OCI-LY1 (cell line): ENCODE measurements around the gene CFAP77.

Source experiments
- H2AFZ ChIP-seq: fragments of 200-600 bp; sonication (generic), shearing (Covaris generic); 2 replicates; pipeline ENCODE4 v1.6.0; 2014; ENCODE audit warnings: antibody characterized with exemption, mild to moderate bottlenecking, low read length
- H3F3A ChIP-seq: fragments of 200-600 bp; sonication (generic), shearing (Covaris generic); 2 replicates; pipeline ENCODE4 v1.6.0; 2014; ENCODE audit warnings: mild to moderate bottlenecking, antibody characterized with exemption, low read length, moderate library complexity; ENCODE audit not compliant: insufficient read depth
- H3K27ac ChIP-seq: fragments of 200-600 bp; sonication (generic); 2 replicates; pipeline ENCODE4 v1.5.1; 2014; ENCODE audit warnings: low read length, mixed run types, mild to moderate bottlenecking, low read depth; ENCODE audit not compliant: poor library complexity, severe bottlenecking
- H3K27me3 ChIP-seq: fragments of 200-600 bp; sonication (generic); 2 replicates; pipeline ENCODE4 v1.6.0; 2014; ENCODE audit warnings: antibody characterized with exemption, mild to moderate bottlenecking, low read length, moderate library complexity; ENCODE audit not compliant: insufficient read depth
- H3K36me3 ChIP-seq: fragments of 200-600 bp; sonication (generic); 2 replicates; pipeline ENCODE4 v1.6.1; 2014; ENCODE audit warnings: mild to moderate bottlenecking, antibody characterized with exemption, low read length, moderate library complexity, mixed read lengths; ENCODE audit not compliant: insufficient read depth
- H3K4me1 ChIP-seq: fragments of 200-600 bp; sonication (generic); 2 replicates; pipeline ENCODE4 v1.5.1; 2014; ENCODE audit warnings: mild to moderate bottlenecking, low read length, moderate library complexity; ENCODE audit not compliant: insufficient read depth, severe bottlenecking
- H3K4me2 ChIP-seq: fragments of 200-600 bp; sonication (generic), shearing (Covaris generic); 2 replicates; pipeline ENCODE4 v1.6.1; 2014; ENCODE audit warnings: low read length
- H3K4me3 ChIP-seq: fragments of 200-600 bp; sonication (generic); 2 replicates; pipeline ENCODE4 v1.5.1; 2014; ENCODE audit warnings: low read length, low read depth, mild to moderate bottlenecking, mixed read lengths; ENCODE audit not compliant: poor library complexity, severe bottlenecking
- H3K79me2 ChIP-seq: fragments of 200-600 bp; shearing (Covaris generic); 2 replicates; pipeline ENCODE4 v1.6.1; 2016; ENCODE audit warnings: mixed run types, low read length, mixed read lengths; ENCODE audit not compliant: insufficient read depth
- H3K9ac ChIP-seq: fragments of 200-600 bp; sonication (generic), shearing (Covaris generic); 2 replicates; pipeline ENCODE4 v1.6.1; 2014; ENCODE audit warnings: mild to moderate bottlenecking, low read length, mixed read lengths
- H3K9me2 ChIP-seq: fragments of 200-600 bp; sonication (generic), shearing (Covaris generic); 2 replicates; pipeline ENCODE4 v1.6.1; 2014; ENCODE audit warnings: low read depth, mild to moderate bottlenecking, low read length, mixed read lengths
- H3K9me3 ChIP-seq: fragments of 200-600 bp; shearing (Covaris generic); 2 replicates; pipeline ENCODE4 v1.6.1; 2014; ENCODE audit warnings: low read length, mixed read lengths
- H4K20me1 ChIP-seq: fragments of 200-600 bp; sonication (generic), shearing (Covaris generic); 2 replicates; pipeline ENCODE4 v1.6.0; 2016; ENCODE audit warnings: mild to moderate bottlenecking, low read length; ENCODE audit not compliant: insufficient read depth
- EZH2 ChIP-seq: fragments of 200-600 bp; sonication (generic), shearing (Covaris generic); IDR thresholded peaks from 2 replicates; pipeline ENCODE4 v1.8.0; 2017; ENCODE audit warnings: borderline replicate concordance, mixed run types, mild to moderate bottlenecking, antibody characterized with exemption, low read length, moderate library complexity, mixed read lengths
- TF ChIP-seq, protein P1 (sequence below): fragments of 200-600 bp; sonication (generic), shearing (Covaris generic); IDR thresholded peaks from 2 replicates; pipeline ENCODE4 v1.5.1; 2017; ENCODE audit warnings: mild to moderate bottlenecking, antibody characterized with exemption, low read length, moderate library complexity, mixed read lengths

The CFAP77 gene

DNA sequence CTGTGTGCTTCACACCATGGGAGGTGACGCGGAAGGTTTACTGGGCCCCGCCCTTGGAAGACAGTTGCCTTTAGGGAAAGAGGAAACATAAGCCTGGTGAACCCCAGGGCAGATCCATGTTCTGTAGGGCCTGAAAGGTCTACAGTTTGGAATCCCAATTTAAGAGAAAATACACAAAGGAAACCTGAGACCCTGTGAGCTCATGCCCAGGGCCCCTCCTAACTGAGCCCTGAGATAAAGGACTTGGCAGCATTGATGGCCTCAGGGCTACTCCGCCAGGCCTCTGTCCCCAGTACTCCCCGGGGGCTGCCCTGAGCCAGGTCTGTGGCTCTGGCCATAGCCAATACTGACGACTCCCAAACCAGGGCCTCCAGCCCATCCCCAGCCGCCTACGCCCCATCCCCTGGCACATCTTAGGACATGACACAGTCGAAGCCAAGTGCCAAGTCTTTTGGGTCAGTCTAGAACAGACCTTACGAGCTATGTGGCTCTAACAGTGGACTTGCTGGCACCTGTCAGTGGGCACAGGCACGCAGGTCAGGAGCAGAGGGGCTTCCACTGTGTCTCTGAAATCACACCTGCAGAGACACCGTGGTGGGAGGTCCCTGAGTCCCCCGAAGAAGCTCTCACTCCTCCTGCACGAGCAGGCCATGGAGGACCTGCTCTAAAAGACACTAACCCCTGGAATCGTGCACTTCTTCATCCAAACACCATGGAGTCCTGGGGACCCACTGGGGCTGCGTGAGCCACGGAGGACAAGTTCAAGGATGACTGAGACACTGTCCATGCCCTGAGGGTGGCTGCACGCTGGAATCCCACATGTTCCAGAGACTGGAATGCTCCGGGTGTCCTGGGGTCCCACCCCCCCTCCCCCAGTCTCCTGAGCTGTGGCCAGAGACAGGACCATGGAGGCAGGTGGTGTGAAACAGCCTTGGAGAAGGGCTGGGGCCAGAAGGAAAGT, 132.1 kb downstream of the CFAP77 start:
- no peaks in the 10 kb centered on the region for H3K36me3 ChIP-seq
- no peaks in the 10 kb centered on the region for H4K20me1 ChIP-seq
- peaks cover 13% of the 10 kb centered on the region; the same call in 1 of the 2 replicates for H3K27me3 ChIP-seq
- H3K9ac ChIP-seq: no peak overlapping the region
- TF ChIP-seq, protein P1, sequence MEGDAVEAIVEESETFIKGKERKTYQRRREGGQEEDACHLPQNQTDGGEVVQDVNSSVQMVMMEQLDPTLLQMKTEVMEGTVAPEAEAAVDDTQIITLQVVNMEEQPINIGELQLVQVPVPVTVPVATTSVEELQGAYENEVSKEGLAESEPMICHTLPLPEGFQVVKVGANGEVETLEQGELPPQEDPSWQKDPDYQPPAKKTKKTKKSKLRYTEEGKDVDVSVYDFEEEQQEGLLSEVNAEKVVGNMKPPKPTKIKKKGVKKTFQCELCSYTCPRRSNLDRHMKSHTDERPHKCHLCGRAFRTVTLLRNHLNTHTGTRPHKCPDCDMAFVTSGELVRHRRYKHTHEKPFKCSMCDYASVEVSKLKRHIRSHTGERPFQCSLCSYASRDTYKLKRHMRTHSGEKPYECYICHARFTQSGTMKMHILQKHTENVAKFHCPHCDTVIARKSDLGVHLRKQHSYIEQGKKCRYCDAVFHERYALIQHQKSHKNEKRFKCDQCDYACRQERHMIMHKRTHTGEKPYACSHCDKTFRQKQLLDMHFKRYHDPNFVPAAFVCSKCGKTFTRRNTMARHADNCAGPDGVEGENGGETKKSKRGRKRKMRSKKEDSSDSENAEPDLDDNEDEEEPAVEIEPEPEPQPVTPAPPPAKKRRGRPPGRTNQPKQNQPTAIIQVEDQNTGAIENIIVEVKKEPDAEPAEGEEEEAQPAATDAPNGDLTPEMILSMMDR: no peak
- TF ChIP-seq EZH2: no peak
- H3K4me2 ChIP-seq: no peak overlapping the region
- no peaks in the 10 kb centered on the region for H3K79me2 ChIP-seq
- no peak overlapping the region for H3K27ac ChIP-seq
- no peaks in the 10 kb centered on the region for H3K9me3 ChIP-seq
- peaks cover 19% of the 10 kb centered on the region for H3K4me1 ChIP-seq
- no peak overlapping the region for H3K4me3 ChIP-seq
- H3K9me2 ChIP-seq: no peaks in the 10 kb centered on the region
- H3F3A ChIP-seq: no peaks in the 10 kb centered on the region
- H2AFZ ChIP-seq: no peak overlapping the region

DNA sequence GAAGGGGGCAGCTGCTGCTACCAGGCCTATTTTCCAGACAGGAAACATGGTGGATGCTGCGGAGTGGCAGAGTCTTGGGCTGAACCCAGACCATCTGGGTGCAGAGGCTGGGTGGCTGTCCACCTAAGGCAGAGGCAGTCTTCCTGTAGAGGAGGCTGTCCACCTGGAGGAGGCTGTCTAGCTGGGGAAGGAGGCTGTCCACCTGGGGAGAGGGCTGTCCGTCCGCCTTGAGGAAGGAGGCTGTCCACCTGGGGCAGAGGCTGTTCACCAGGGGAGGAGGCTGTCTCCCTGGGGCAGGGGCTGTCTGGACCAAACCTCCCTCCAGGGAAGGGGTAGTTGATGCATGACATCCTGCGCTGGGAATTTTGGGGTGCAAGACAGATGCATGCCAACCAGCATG, 133.2 kb downstream of the CFAP77 start:
- H4K20me1 ChIP-seq: no peaks in the 10 kb centered on the region
- no peak overlapping the region for H3K9ac ChIP-seq
- H3K9me3 ChIP-seq: no peaks in the 10 kb centered on the region
- H3K4me1 ChIP-seq: peaks cover 30% of the 10 kb centered on the region
- no peak overlapping the region for H3K4me3 ChIP-seq
- H3K9me2 ChIP-seq: no peaks in the 10 kb centered on the region
- H3K79me2 ChIP-seq: no peaks in the 10 kb centered on the region
- H2AFZ ChIP-seq: no peak overlapping the region
- H3F3A ChIP-seq: no peaks in the 10 kb centered on the region
- H3K27ac ChIP-seq: no peak overlapping the region
- H3K27me3 ChIP-seq: peaks cover 13% of the 10 kb centered on the region; the same call in 1 of the 2 replicates
- no peak for TF ChIP-seq EZH2
- TF ChIP-seq, protein P1: no peak
- no peak overlapping the region for H3K4me2 ChIP-seq
- no peaks in the 10 kb centered on the region for H3K36me3 ChIP-seq

DNA sequence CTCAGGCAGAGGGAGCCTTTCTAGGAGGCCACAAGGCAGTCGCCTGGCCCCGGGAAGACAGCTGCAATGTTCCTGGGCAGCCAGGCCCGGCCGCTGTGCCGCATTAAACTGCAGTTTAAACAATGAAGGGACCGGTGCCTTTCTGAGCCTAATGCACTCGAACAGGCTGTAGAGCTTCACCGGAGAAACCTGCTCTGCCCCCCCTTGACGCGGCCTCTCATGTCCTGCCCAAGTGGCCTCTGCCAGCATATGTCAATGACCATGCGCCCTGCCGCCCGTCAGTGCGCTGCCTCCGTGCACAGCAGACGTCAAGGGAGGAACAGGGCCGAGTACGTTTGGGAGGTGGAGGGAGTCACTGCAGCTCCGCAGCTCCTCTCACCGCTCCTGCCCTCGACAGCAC, 133.9 kb downstream of the CFAP77 start:
- no peaks in the 10 kb centered on the region for H3F3A ChIP-seq
- no peak for TF ChIP-seq EZH2
- TF ChIP-seq, protein P1: no peak

More for the DNA sequence above, 133.9 kb downstream of the CFAP77 start:
- Histone ChIP-seq H3K27me3 (peaks cover 13% of the 10 kb centered on the region; the same call in 1 of the 2 replicates), H3K27ac (no peak overlapping the region), H3K4me3 (no peak overlapping the region), H3K9me3 (no peaks in the 10 kb centered on the region), H3K4me1 (peaks cover 37% of the 10 kb centered on the region), H3K36me3 (no peaks in the 10 kb centered on the region), H2AFZ (no peak overlapping the region), H4K20me1 (no peaks in the 10 kb centered on the region), H3K9me2 (no peaks in the 10 kb centered on the region), H3K79me2 (no peaks in the 10 kb centered on the region), H3K4me2 (no peak overlapping the region), H3K9ac (no peak overlapping the region)
